IMR-90 (cell line): ENCODE results near the gene ELL3. TPM values are rescaled to one million over a fixed set of nuclear protein-coding genes. Genes with fewer than 3 reads are reported as not detected.
A peak's percentile ranks its signal among the peaks of the same experiment; 100 is the strongest.

ENCODE experiments used
- ATAC-seq: fragments of 200-7000 bp; cut with Tn5 transposase; 2 replicates; pipeline ENCODE4 v1.9.1; 2020; ENCODE audit warnings: low read depth, mild to moderate bottlenecking, moderate library complexity
- BruUV-seq: library from RNA; stranded (reverse); fragments of 400-500 nt; replicated peaks from 2 replicates; lab custom pipeline; 2021; lab: Mats Ljungman, UMichigan
- CTCF ChIA-PET: fragments of 300-600 bp; formaldehyde crosslinking; extraction: SDS; loops from one replicate; lab custom pipeline; 2021; ENCODE audit warnings: antibody characterized with exemption; lab: Yijun Ruan, JAX
- POLR2A ChIA-PET: fragments of 300-600 bp; sonication (Branson Sonifier 250); formaldehyde crosslinking; loops from one replicate; lab custom pipeline; 2022; ENCODE audit warnings: antibody characterized with exemption; ENCODE audit not compliant: unreplicated experiment; lab: Charles Lee
- DNase-seq: peaks from one replicate; pipeline ENCODE4 v3.0.0; 2013
- H2AFZ ChIP-seq: replicated peaks from 2 replicates; pipeline ENCODE3; 2013; ENCODE audit warnings: low read length, mild to moderate bottlenecking; ENCODE audit not compliant: poor library complexity
- H2AK5ac ChIP-seq: 2 replicates; pipeline ENCODE4 v1.6.1; 2013; ENCODE audit warnings: low read depth, low read length, inconsistent platforms
- H2AK9ac ChIP-seq: replicated peaks from 2 replicates; pipeline ENCODE3; 2013; ENCODE audit warnings: mild to moderate bottlenecking, low read depth, low read length, moderate library complexity; ENCODE audit not compliant: poor library complexity
- H2BK120ac ChIP-seq: 2 replicates; pipeline ENCODE4 v1.6.1; 2013; ENCODE audit warnings: low read depth, low read length, inconsistent platforms
- H2BK15ac ChIP-seq: 3 replicates; pipeline ENCODE4 v1.6.1; 2013; ENCODE audit warnings: low read depth, low read length, inconsistent platforms
- H2BK20ac ChIP-seq: 2 replicates; pipeline ENCODE4 v1.6.1; 2013; ENCODE audit warnings: low read depth, mild to moderate bottlenecking, inconsistent platforms, low read length, moderate library complexity
- H2BK5ac ChIP-seq: 2 replicates; pipeline ENCODE4 v1.6.1; 2013; ENCODE audit warnings: mild to moderate bottlenecking, low read depth, low read length, inconsistent platforms; ENCODE audit not compliant: poor library complexity, severe bottlenecking
- H3K14ac ChIP-seq: replicated peaks from 2 replicates; pipeline ENCODE4 v1.6.1; 2013; ENCODE audit warnings: low read depth, low read length, inconsistent platforms
- H3K18ac ChIP-seq: 2 replicates; pipeline ENCODE4 v1.6.1; 2013; ENCODE audit warnings: low read depth, low read length, control low read depth
- H3K23ac ChIP-seq: 2 replicates; pipeline ENCODE4 v1.6.1; 2013; ENCODE audit warnings: low read depth, low read length, inconsistent platforms
- H3K27ac ChIP-seq: 2 replicates; pipeline ENCODE4 v1.5.1; 2013; ENCODE audit warnings: mild to moderate bottlenecking, control low read depth, low read length; ENCODE audit not compliant: insufficient read depth
- H3K27me3 ChIP-seq: 2 replicates; pipeline ENCODE4 v1.6.1; 2013; ENCODE audit warnings: low read length; ENCODE audit not compliant: control insufficient read depth, insufficient read depth
- H3K36me3 ChIP-seq: 2 replicates; pipeline ENCODE4 v1.6.1; 2013; ENCODE audit warnings: low read length, mixed read lengths; ENCODE audit not compliant: control insufficient read depth, insufficient read depth
- H3K4ac ChIP-seq: 2 replicates; pipeline ENCODE4 v1.6.1; 2013; ENCODE audit warnings: low read depth, low read length, inconsistent platforms
- H3K4me1 ChIP-seq: 2 replicates; pipeline ENCODE4 v1.6.1; 2013; ENCODE audit warnings: low read length, mixed read lengths; ENCODE audit not compliant: control insufficient read depth, insufficient read depth
- H3K4me2 ChIP-seq: 2 replicates; pipeline ENCODE4 v1.6.1; 2013; ENCODE audit warnings: low read depth, mild to moderate bottlenecking, control low read depth, low read length, moderate library complexity
- H3K4me3 ChIP-seq: 2 replicates; pipeline ENCODE4 v1.5.1; 2013; ENCODE audit warnings: low read depth, mild to moderate bottlenecking, control low read depth, low read length, moderate library complexity; ENCODE audit not compliant: insufficient read depth
- H3K56ac ChIP-seq: 2 replicates; pipeline ENCODE4 v1.6.1; 2013; ENCODE audit warnings: low read length, inconsistent platforms; ENCODE audit not compliant: insufficient read depth; ENCODE audit errors: extremely low read depth
- H3K79me1 ChIP-seq, 2 experiments: 2 replicates each; pipeline ENCODE4 v1.6.1; 2013; ENCODE audit warnings: low read length in 2 of 2, inconsistent platforms in 1 of 2, low read depth in 1 of 2
- H3K9ac ChIP-seq: 2 replicates; pipeline ENCODE4 v1.6.1; 2013; ENCODE audit warnings: low read depth, low read length, control low read depth
- H3K9me1 ChIP-seq: 2 replicates; pipeline ENCODE4 v1.6.1; 2013; ENCODE audit warnings: low read length, inconsistent platforms; ENCODE audit not compliant: insufficient read depth
- H3K9me3 ChIP-seq: 2 replicates; pipeline ENCODE4 v1.6.1; 2013; ENCODE audit warnings: low read length; ENCODE audit not compliant: control insufficient read depth, insufficient read depth
- H4K20me1 ChIP-seq: 2 replicates; pipeline ENCODE4 v1.6.1; 2013; ENCODE audit warnings: low read length, inconsistent platforms; ENCODE audit not compliant: insufficient read depth
- H4K5ac ChIP-seq: 2 replicates; pipeline ENCODE4 v1.6.1; 2013; ENCODE audit warnings: mild to moderate bottlenecking, low read depth, low read length, control low read depth
- H4K8ac ChIP-seq, 2 experiments: 2 replicates each; pipeline ENCODE4 v1.6.1; 2013; ENCODE audit warnings: low read depth in 2 of 2, low read length in 2 of 2, control low read depth in 1 of 2, inconsistent platforms in 1 of 2
- H4K91ac ChIP-seq: 2 replicates; pipeline ENCODE4 v1.6.1; 2013; ENCODE audit warnings: low read depth, low read length, inconsistent platforms; ENCODE audit not compliant: insufficient read depth
- BHLHE40 ChIP-seq: fragments of 150-350 bp; IDR thresholded peaks from 2 replicates; pipeline ENCODE4 v1.6.1; 2016; ENCODE audit warnings: mild to moderate bottlenecking, low read depth, low read length
- CEBPB ChIP-seq: IDR thresholded peaks from 2 replicates; pipeline ENCODE4 v1.6.1; 2012; ENCODE audit warnings: low read depth, low read length, improper control_type of control experiment
- FOS ChIP-seq: fragments of 150-350 bp; IDR thresholded peaks from 2 replicates; pipeline ENCODE4 v1.6.1; 2016; ENCODE audit warnings: low read depth, low read length
- MAZ ChIP-seq: IDR thresholded peaks from 2 replicates; pipeline ENCODE4 v1.6.1; 2012; ENCODE audit warnings: low read depth, mild to moderate bottlenecking, low read length, improper control_type of control experiment, moderate library complexity, borderline replicate concordance
- MXI1 ChIP-seq: IDR thresholded peaks from 2 replicates; pipeline ENCODE4 v1.6.1; 2012; ENCODE audit warnings: low read depth, mild to moderate bottlenecking, low read length, moderate library complexity, borderline replicate concordance
- NFE2L2 ChIP-seq: fragments of 150-350 bp; IDR thresholded peaks from 2 replicates; pipeline ENCODE4 v1.6.1; 2016; ENCODE audit warnings: low read depth, mild to moderate bottlenecking, low read length
- POLR2A ChIP-seq: IDR thresholded peaks from 2 replicates; pipeline ENCODE4 v1.6.1; 2012; ENCODE audit warnings: mild to moderate bottlenecking, low read depth, low read length
- RAD21 ChIP-seq: IDR thresholded peaks from 2 replicates; pipeline ENCODE4 v1.6.1; 2012; ENCODE audit warnings: low read length, improper control_type of control experiment
- RCOR1 ChIP-seq: IDR thresholded peaks from 2 replicates; pipeline ENCODE4 v1.6.1; 2012; ENCODE audit warnings: mild to moderate bottlenecking, low read length, improper control_type of control experiment; ENCODE audit not compliant: insufficient replicate concordance
- RFX5 ChIP-seq: IDR thresholded peaks from 2 replicates; pipeline ENCODE4 v1.8.0; 2012; ENCODE audit warnings: low read depth, mild to moderate bottlenecking, low read length, moderate library complexity
- SMC3 ChIP-seq: fragments of 150-350 bp; IDR thresholded peaks from 2 replicates; pipeline ENCODE4 v1.6.1; 2016; ENCODE audit warnings: low read depth, mild to moderate bottlenecking, antibody characterized with exemption, low read length, moderate library complexity
- WGBS, 2 experiments: methylation state at CpG; one replicate each; pipeline versions ENCODE4 v1.1.5 to v1.1.7; 2013; ENCODE audit warnings: missing lambda C conversion rate in 2 of 2; ENCODE audit not compliant: insufficient read length in 1 of 2; ENCODE audit errors: extremely low coverage in 2 of 2; 5-methylcytosine and 5-hydroxymethylcytosine counted together
- dilution Hi-C: fragments of 300-500 bp; cut with HindIII; formaldehyde crosslinking; loops from one replicate; pipeline ENCODE4 v1.14.3; 2018; ENCODE audit warnings: low sequenced_read_pairs; ENCODE audit not compliant: unreplicated experiment
- in situ Hi-C: fragments of 300-500 bp; cut with MboI; formaldehyde crosslinking; loops from 3 replicates; pipeline ENCODE4 v1.14.3; 2019; ENCODE audit warnings: low sequenced_read_pairs, inconsistent platforms, mixed read lengths
- intact Hi-C: fragments of 100-400 bp; cut with micrococcal nuclease; formaldehyde crosslinking; loops from 2 replicates; pipeline ENCODE4 v1.10.0; 2022
- polyA plus RNA-seq, 3 experiments: library from polyadenylated mRNA; depleted of rRNA; stranded (reverse); fragments of >200 nt; gene quantifications; 2 replicates each; pipeline ENCODE4 v1.2.3, GENCODE V29; 2012; ENCODE audit warnings: low replicate concordance in 1 of 3
- total RNA-seq: library from RNA; depleted of rRNA; stranded (reverse); fragments of >200 nt; gene quantifications from 2 replicates; pipeline ENCODE4 v1.2.3, GENCODE V29; 2012
- TF ChIP-seq, protein P1 (sequence below): conservative IDR thresholded peaks from 2 replicates; pipeline ENCODE4 v1.5.1; 2012; ENCODE audit warnings: mild to moderate bottlenecking, low read depth, low read length, improper control_type of control experiment
- TF ChIP-seq, protein P2 (sequence below): fragments of 150-350 bp; IDR thresholded peaks from 2 replicates; pipeline ENCODE4 v1.6.1; 2017; ENCODE audit warnings: mild to moderate bottlenecking, antibody characterized with exemption, low read length, low read depth

The ELL3 gene
- total and polyA plus RNA-seq, 2 of the 4 experiments (the other 2 are of a cell fraction) = 1.2 to 1.6 TPM

DNA sequence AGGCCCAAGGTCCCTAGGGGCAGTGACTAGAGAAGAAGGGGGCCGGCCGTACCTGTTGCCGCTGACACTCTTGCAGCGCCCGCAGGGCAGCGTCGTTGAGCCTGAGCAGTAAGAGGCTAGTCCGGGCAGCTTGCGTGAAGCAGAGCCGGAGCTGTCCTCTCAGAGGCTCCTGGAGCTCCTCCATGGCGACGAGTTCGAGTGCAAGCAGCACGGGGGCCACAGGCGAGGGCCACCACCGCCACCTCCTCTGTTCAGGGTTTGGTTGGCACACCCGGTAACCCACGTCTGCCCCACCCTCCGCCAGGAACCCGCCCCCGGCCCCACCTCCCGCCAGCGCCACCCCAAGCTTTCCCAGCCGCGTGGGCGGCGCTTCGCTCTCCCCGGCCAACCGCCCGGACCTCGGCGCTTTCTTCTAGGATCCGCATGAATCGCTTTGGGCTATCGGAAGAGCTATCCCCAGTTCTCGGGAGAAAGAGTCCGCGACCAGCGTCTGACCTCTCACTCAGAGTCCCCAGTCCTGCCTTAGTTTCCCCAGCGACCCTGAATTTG, at the start of gene ELL3 (continued):
- TF ChIP-seq, protein P1, sequence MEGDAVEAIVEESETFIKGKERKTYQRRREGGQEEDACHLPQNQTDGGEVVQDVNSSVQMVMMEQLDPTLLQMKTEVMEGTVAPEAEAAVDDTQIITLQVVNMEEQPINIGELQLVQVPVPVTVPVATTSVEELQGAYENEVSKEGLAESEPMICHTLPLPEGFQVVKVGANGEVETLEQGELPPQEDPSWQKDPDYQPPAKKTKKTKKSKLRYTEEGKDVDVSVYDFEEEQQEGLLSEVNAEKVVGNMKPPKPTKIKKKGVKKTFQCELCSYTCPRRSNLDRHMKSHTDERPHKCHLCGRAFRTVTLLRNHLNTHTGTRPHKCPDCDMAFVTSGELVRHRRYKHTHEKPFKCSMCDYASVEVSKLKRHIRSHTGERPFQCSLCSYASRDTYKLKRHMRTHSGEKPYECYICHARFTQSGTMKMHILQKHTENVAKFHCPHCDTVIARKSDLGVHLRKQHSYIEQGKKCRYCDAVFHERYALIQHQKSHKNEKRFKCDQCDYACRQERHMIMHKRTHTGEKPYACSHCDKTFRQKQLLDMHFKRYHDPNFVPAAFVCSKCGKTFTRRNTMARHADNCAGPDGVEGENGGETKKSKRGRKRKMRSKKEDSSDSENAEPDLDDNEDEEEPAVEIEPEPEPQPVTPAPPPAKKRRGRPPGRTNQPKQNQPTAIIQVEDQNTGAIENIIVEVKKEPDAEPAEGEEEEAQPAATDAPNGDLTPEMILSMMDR = no peak

DNA sequence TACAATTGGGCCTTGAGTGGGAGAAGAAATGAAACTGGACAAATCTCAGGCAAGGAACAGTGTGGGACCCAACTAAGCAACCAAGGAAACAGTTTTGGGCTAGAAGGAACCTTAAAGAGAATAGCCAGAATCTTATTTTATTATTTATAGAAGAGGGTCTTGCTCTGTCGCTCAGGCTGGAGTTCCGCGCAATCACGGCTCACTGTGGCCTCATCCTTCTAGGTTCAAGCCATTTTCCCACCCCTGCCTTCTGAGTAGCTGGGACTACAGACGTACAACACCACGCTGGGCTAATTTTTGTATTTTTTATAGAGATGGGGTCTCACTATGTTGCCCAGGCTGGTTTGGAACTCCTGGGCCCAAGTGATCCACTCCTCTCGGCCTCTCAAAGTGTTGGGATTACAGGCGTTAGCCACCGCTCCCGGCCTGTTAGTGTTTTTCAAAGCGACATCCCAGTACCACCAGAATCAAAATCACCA, 49.3 kb upstream of the ELL3 start:
- no peaks in the 10 kb centered on the region for H3K27me3 ChIP-seq
- H4K91ac ChIP-seq = no peak overlapping the region
- 0 out of 3 replicates have a peak overlapping the region, but pooled peaks have one; percentile 17 for H2BK15ac ChIP-seq
- H3K4me3 ChIP-seq = no peak overlapping the region
- WGBS, 2 experiments = 100% methylated on average over 3 of the region's 11 CpGs; no CpG with 5 or more reads in 1 of the 2 experiments
- no peak overlapping the region for H3K14ac ChIP-seq
- H2AK5ac ChIP-seq = peak overlapping the region; percentile 63; the same call in 1 of the 2 replicates
- no peak overlapping the region for H3K23ac ChIP-seq
- H4K5ac ChIP-seq = no peak overlapping the region; the same call in 1 of the 2 replicates
- H4K8ac ChIP-seq = peak overlapping the region; percentile 71 to 73
- intact Hi-C loops = no loop called here
- no peak overlapping the region for H3K56ac ChIP-seq
- peak overlapping the region; percentile 32 for H2AK9ac ChIP-seq
- no peaks in the 10 kb centered on the region for H3K9me3 ChIP-seq
- no peak for ATAC-seq
- H4K20me1 ChIP-seq = peaks cover 7% of the 10 kb centered on the region; the same call in 1 of the 2 replicates
- ChIA-PET CTCF (no interaction called here), POLR2A (no interaction called here)
- H3K9me1 ChIP-seq = peaks cover 8% of the 10 kb centered on the region; the same call in 1 of the 2 replicates
- in situ Hi-C loops = no loop called here
- H2AFZ ChIP-seq = no peak overlapping the region
- no peaks in the 10 kb centered on the region for H3K36me3 ChIP-seq
- H3K79me1 ChIP-seq = peaks cover 10 to 44% of the 10 kb centered on the region in 2 experiments; a peak in 3 of 4 replicates
- H3K4me1 ChIP-seq = peaks cover 2% of the 10 kb centered on the region; the same call in 1 of the 2 replicates
- H3K18ac ChIP-seq = no peak overlapping the region
- H2BK5ac ChIP-seq = no peak overlapping the region
- H3K4me2 ChIP-seq = no peak overlapping the region
- H3K4ac ChIP-seq = 0 out of 2 replicates have a peak overlapping the region, but pooled peaks have one; percentile 18
- no peak overlapping the region for H3K27ac ChIP-seq
- DNase-seq = no peak
- no peak overlapping the region for H2BK20ac ChIP-seq
- no peak overlapping the region for H3K9ac ChIP-seq
- H2BK120ac ChIP-seq = no peak overlapping the region
- BruUV-seq = no TSS peak
- dilution Hi-C loops = no loop called here
- TF ChIP-seq, protein P2, sequence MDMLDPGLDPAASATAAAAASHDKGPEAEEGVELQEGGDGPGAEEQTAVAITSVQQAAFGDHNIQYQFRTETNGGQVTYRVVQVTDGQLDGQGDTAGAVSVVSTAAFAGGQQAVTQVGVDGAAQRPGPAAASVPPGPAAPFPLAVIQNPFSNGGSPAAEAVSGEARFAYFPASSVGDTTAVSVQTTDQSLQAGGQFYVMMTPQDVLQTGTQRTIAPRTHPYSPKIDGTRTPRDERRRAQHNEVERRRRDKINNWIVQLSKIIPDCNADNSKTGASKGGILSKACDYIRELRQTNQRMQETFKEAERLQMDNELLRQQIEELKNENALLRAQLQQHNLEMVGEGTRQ = no peak
- TF ChIP-seq RFX5 (no peak), BHLHE40 (no peak), MAZ (no peak), POLR2A (no peak), SMC3 (no peak), RAD21 (no peak), CEBPB (no peak), FOS (no peak), MXI1 (no peak), NFE2L2 (no peak), RCOR1 (no peak)
